NCI-H1436 (cell line): ENCODE data around the gene VPS41.
"Not testable (repeated sequence)": the region's sequence is repeated elsewhere in the genome, so short reads cannot be mapped to it uniquely, and the experiment has no call there.

Source experiments
- DNase-seq: peaks from one replicate; lab custom pipeline; 2025; lab: John Stamatoyannopoulos, UW

The VPS41 gene

DNA sequence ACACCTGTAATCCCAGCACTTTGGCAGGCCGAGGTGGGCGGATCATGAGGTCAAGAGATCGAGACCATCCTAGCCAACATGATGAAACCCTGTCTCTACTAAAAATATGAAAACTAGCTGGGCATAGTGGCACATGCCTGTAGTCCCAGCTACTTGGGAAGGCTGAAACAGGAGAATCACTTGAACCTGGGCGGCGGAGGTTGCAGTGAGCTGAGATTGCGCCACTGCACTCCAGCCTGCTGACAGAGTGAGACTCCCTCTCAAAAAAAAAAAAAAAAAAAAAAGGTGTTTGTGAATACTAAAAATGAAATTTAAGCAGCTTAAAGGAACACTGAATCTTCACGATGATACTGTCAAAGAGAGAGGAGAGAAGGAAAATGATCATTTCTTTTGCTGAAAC, 54.0 kb downstream of the VPS41 start:
- not testable (repeated sequence) for DNase-seq

DNA sequence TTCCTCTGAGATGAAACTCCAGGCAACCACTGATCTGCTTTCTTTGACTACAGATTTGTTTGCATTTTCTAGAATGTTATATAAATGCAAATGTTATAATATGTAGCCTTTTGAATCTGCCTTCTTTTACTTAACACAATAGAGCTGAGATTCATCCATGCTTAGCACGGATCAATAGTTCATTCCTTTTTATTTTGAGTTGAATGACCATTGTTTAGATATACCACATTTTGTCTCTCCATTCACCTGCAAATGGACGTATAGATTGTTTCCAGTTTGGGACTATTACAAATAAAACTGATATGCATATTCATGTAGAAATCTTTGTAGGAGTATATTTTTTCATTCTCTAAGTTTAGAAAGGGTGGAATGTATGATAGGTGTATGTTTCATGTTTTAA, 57.7 kb downstream of the VPS41 start:
- no peak for DNase-seq

DNA sequence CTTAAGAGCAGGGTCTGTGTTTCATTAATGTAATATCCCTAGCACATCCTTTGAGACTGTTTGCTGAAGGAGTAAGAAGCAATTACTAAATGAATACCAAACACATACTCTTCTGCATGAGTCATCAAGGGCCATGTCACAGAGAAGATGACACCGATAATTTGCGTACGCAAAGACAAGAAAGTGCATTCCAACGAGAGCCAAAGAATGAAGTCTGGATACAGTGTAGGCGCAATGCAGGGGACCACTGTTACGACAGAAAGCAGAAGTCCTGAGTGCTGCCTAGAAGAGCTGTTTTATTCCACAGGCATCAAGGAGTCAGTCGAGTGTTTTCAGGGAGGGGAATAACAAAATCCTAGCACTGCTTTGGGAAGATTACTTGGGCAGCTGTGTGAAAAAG, 62.7 kb downstream of the VPS41 start:
- no peak for DNase-seq

DNA sequence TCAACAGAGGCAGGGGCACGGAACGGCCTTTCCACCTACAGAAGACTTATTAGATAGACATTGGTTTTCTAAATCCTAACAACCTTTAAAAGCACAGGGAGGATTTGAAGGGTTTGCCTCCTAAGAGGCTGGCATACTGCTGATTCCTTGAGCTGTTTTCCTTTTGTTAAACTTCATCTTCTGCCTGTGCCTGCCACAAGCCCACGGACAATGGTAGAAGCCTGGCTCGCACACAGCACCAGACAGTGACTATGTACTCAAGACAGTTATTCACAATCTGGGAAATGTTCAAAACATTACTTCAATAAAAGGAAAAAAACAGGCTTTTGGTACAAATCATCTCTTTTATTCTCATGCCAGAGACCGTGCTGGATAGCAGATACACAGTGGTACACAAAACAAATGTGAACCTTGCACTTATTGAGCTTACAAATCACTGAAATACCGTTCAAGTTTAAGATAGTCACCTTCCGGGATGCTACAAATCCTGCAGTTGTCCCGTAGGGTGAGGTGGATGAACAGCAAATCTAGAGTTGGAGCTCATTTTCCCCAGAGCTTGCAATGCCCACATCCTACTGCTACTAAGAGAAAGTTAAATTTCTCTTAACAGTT, 63.9 kb downstream of the VPS41 start:
- DNase-seq = no peak

DNA sequence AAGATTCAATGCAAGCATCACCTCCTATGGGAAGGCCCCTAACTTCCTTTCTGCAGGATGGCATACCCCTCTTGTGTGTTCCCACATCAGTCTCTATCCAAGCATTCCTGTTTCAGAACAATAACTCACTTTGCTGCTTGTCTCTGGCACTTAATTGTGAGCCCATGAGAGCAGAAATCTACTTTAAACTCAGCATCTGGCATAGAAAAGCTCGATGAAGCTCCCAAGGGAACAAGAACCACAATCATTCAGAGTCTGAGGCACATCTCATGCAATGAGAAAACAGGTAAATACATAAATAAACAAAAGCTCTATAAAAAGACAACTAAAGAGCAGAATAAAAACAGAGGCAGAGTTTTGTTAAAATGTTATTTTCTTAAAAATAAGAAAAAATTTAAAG, 66.2 kb downstream of the VPS41 start:
- DNase-seq = no peak

DNA sequence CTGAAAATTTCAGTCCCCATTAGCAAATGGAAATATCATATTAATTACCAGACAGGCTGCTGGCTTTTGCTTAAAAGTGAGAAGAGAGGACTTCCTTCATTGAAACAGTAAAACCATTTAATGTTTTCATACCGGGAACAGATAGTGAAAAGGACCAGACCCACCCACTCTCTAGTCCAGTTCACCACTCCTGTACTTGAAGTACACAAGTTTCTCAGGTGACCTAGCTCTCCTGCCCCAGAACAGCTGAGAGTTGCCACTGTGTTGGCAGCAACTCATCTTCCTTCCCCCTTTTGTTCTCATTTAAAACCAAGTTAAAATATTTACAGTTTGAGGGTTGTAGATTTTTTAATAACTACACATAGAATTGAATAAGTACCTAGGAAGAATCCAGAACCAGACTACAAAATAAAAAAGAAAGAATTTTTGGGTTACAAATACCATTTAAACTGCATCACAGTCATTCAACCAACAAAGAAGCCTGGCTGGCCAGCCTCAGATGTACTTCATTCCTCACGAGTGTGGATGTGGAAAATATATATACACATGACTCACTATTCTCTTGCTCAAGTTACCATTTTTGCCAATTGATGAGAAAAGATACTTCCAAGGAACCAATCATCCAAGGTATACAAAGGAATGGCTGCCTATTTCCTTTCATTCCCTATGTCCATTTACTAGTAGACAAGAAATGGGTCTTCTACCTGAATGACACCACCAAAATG, 68.1 kb downstream of the VPS41 start:
- no peak for DNase-seq

DNA sequence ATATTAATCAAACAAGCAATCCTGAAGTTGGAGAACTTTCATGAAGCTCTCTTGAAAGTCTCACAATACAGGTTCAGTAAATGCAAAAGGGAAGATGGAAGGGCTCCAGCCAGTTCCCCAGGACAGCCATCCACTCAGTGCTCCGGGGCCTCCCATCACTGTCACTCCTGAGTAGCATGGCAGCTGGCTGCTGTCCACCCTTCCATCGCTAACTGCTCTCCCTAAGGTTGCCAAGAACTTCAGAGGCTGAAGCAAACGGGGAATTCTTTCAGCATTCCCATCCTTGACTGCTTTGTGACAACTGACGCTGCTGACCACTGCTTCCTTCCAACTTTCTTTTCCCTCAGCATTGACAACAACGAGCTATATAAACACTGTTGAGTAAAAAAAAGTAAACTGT, 69.1 kb downstream of the VPS41 start:
- DNase-seq = no peak

DNA sequence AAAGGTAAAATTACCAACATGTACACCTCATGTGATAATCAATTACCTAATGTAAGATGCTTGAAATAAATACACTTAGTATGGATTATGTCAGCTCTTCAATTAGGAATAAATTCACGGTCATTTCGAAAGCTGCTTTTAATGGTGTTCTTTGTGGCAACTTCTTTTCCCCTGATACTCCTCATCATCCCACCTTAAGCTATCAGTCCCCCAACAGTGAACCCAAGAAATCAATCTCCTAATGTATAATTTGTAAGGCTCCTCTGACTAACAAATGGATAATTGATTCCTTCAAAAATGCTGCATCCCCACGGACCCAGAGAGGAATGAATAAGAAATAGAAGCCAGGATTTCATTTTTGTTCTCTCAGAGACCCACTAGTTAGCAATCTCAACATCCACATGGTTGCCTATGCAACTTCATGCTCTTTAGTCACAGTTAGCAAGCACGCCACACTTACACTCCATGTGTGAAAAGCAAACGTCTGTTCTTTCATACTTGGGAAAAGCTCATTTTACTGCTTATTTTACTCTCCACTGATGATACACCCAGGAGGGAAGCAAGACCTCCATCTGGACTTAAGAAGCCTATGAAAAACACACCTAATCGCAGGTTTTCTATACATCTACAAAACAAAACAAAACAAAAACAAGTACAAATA, 70.1 kb downstream of the VPS41 start:
- no peak for DNase-seq

DNA sequence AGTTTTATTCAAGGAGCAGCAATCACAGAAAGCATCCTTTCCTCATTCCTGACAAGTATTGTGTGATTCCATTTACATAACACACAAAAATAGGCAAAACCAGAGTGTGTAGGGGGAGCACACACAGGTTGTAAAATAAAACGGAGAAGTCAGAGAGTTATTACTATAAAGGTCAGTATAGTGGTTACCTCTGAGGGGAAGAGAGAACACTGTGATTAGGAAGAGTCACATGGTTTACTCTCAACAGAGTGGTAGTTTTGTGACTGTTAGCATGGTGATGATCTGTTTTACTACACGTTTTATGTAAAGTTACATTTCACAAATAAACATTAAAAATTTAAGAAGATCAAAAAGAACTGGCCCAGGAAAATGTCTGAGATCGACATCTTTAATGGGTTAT, 74.6 kb downstream of the VPS41 start:
- DNase-seq = no peak

DNA sequence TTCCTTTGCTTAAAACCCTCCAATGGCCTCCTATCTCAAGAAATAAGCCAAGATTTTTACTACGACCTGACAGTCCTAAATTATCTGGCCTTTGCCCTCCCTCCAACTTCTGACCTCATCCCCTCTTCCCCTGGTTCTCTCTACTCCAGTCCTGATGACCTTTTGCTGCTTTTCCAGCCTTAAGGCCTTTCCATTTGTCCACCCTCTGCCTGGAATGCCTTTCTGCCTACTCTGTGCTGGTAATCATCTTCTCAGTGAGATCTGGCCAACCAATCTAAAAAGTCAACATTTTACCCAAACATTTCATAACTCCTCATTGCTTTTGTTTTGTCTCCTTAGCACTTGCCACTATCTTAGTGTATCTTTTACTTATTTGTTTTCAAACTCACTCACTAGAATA, 75.7 kb downstream of the VPS41 start:
- no peak for DNase-seq

DNA sequence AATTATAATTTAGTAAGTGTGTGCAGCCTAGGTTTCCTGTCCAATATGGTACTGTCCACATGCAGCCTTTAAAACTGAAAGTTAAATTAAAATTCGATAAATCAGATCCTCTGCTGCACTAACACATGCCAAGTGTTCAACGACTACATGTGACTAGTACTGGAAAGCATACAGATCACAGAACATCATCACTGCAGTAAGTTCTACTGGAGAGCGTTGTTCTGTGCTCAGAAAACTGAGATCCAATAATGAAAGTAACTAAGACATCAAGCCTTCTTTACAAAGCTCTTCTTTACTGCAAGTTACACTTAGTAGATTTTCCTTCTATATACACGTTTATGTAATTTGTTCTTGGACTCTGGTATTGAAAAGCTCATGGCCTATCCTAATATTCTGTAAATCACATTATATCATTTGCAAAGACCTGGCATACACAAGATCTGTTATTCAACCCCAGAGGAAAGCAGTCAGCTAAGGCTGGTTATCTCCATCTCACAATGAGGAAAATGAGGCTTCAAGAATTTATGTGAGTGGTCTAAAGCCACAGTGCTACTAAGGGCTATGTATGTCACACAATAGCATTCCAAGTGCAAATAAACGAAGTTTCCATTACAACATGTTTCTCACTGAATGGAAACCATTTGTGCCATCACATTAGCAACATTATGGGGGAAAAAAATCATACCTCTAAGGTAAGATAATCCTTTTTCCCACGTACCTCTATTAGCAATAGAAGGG, 77.6 kb downstream of the VPS41 start:
- no peak for DNase-seq

DNA sequence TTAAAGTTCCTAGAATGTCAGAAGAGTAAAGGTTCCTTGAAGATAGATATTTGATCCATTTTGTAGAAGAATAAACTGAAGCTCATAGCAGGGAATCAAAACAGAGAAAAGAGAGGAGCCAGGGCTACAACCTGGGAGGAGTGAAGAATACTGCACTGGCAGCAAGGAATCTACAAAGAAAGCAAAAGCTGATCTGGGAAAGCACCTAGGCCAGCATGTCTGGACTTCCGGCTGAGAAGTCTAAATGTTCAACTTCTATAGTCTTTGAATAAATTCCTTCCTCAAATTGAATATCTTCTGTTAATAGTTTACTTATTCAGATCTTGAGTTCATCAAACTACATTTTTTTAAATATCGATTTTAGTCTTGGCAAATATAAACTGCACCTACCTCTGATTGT, 78.2 kb downstream of the VPS41 start:
- DNase-seq = no peak

DNA sequence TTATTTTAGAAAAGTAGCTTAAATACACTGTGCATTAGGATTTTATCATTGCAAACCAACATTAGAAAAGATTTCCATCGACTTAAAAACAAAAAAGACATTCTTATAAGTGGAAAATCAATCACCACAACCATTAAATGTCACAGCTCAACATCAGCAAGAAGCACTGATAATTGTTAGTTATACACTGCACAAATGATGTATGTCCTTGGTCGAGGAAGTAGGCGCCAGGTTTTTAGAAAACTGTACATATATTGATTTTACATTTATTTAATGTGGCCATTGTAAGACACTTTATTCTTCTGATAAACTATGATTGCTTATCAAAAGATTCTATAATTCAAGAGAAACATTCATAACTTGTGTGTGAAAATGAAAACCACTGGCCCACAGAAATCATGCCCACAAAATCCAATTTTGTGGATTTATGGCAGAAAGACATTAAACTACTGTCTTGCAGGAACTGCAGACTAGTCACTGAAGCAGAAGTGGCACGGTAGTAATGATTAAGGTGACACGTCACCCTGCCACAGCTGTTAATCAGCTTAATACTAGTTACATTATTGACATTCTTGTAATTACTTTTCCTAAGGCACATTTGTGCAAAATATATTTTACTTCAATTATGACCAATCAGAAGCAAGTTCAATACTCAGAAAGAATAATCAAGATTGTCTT, 79.4 kb downstream of the VPS41 start:
- DNase-seq = no peak

DNA sequence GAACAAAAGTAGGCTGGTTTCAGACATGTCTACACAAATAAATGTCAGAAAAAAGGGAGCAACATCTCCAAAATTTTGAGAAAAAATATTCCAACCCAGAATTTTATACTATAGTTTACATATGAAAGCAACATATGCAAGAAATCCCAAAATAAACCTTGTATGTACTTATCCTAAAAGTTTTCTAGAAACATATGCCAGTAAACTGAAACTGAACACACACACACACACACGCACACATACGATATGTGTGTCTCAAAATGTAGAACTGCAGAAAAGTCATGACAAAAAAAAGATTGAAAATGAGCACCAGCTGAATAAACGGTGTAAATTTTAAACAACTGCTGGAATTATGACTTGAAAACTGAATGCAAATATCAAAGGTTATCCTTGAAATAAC, 81.0 kb downstream of the VPS41 start:
- no peak for DNase-seq

DNA sequence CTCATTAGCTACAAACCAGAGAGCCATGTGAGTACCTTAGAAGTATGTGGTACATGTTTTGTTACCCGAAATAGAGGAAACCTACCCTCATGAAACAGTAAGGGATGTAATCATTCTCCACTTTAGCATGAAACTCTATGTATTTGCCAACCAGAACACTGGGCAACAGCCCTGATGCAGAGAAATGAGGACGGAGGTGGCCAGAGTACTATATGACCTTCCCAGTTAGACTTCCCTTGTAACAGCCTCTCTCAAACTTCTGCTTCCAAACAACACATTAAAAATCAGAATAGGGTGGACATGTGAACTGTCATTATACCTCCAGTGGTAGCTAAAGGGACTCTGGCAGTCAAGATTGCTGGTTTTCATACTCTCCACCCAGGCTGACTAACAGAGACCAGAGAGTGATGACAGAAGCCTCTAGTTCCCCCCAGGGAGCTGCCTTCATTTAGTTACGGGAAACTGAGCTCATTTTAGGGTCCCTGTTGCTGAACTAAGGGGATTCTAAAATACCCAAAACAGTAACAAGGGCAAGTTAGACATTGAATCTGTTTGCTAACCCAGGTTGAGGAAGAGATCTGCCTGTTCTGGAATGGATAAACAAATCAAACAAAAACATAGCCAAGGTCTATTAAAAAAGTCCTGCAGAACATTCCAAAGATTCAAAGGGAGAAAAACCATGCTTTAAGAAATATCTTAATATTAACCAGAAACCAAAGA, 83.1 kb downstream of the VPS41 start:
- no peak for DNase-seq

DNA sequence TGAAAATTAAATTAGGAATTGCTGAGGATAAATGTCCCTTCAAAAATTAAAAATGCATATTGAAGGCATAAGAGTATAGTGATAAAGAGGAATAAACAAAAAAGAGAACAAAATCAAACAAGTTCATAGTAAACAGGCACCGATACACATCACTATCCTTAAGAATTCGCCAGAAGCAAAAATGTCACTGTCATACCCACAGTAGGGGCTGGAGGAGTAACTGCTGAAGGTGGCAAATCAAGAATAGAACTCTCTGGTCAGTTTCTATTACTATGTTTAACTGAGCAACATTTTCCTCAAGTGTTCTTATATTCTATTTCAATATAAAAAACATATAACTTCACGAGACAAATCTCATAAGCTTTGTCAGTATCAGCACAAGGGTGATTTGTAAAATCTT, 84.0 kb downstream of the VPS41 start:
- DNase-seq = no peak

DNA sequence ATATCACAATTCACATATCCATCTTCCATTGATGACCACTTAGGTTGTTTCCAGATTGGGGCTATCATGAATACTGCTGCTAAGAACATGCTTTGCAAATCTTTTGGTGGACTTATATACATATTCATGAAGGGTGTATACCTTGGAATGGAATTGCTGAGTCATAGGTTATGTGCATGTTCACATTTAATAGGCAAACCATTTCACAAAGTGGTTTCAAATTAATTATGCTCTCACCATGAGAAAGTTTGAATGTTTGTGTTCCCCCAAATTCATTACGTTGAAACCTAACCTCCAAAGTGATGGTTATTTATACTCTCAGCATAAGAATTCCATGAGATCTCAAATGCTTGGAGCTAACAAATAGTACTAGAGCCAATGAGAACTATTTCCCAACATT, 86.4 kb downstream of the VPS41 start:
- no peak for DNase-seq

DNA sequence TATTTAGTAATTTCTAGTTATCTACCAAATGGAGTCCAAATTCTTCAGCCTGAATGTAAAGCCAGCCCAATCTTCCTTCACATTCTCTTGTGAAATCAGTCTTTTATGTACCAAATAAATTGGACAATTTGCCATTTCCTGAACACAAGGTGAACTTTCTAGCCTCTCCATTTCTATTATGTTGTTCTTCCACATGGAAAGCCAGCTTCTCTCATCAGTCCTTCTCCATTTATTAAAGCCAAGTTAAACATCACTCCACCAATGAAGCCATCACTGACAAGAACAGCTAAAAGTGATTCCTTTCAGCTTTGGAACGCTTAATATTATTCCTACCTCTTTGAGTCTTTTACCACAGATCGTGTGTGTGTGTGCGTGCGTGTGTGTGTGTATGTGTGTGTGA, 88.4 kb downstream of the VPS41 start:
- no peak for DNase-seq

DNA sequence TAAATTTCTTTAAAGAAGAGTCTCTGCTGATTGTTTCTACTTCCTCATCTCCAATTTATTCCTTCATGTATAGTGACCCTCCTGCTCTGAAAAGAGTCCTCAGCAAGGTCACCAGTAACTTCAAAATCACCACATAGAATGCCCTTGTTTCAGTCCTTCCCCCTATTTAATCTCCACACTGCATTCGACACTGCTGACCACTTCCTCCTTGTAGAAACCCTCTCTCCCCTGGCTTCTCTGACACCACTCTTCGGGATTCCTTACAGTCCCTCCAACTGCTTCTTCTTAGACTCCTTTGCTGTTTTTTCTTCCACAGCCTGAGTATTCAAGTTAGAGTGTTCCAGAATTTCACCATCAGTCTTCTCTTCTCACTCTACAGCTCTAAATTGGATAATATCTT, 89.5 kb downstream of the VPS41 start:
- DNase-seq = no peak

DNA sequence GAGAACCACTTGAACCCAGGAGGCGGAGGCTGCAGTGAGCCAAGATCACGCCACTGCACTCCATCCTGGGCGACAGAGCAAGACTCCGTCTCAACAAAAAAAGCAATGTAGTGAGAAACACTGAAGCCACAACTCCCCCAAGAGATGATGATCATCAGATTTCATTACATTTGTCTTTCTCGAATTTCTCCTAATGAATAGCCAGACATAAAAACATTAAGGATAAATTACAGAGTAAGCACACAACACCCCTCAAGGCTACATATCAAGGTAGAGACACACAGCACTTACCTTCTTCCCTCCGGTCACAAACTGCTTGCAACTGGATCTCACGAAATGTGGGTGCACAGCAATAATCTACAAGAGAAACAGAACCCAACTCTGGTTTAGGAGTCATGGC, 91.5 kb downstream of the VPS41 start:
- no peak for DNase-seq

DNA sequence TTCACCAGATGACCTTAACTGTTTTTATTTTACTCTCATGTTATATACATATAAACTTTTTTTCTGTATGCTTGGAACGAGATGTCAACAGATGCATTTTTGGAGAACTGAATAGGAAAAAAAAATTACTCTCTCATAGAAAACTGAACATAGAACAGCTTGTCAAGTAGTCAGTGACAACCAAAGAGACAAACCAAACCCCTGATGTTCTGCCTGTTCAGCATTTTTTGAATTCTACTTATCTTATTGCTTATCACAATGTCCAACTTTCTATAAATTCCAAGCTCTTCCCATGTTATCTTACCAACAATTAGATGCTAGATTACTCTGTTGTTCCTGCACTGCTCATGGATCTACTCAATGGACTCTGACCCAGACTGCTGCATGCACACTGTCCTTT, 95.2 kb downstream of the VPS41 start:
- DNase-seq = no peak

DNA sequence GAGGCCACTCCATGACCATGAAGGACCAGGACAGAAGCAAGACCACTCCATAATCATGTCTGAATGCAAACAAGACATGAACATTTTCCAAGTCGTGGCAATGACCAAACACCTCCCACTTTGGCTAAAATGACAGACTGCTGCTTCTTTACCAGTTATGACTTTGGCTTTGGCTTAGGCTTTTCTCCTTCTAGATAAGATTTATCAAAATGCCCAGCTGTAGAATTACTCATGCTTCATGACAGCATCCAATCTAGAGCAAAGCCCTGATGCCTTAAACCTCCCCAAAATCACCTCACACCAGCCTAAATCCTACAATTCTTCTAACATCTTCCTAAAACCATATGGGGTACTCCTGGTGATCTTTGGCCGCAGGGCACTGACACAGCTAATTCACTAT, 102.1 kb downstream of the VPS41 start:
- DNase-seq = no peak
